Measurements from ENCODE around the gene ASIC4.

The ASIC4 gene

DNA sequence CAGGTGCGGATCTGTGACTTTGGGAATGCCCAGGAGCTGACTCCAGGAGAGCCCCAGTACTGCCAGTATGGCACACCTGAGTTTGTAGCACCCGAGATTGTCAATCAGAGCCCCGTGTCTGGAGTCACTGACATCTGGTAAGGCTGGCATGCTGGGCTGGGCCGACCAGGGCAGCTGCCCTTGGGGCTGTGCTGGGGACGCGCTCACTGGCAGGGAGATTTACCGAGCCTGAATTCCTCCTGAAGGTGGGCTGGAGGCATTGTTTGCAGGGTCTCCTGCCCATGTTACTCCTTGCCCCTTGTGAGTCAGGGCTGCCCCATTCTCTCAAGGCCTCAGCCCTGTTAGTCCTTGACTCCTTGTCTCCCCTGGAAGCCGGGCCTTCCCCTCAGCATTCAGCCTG is 34.3 kb upstream of the ASIC4 start:
- in situ Hi-C loops (cut with HindIII; ENCODE audit: low sequenced_read_pairs): no loop called here

DNA sequence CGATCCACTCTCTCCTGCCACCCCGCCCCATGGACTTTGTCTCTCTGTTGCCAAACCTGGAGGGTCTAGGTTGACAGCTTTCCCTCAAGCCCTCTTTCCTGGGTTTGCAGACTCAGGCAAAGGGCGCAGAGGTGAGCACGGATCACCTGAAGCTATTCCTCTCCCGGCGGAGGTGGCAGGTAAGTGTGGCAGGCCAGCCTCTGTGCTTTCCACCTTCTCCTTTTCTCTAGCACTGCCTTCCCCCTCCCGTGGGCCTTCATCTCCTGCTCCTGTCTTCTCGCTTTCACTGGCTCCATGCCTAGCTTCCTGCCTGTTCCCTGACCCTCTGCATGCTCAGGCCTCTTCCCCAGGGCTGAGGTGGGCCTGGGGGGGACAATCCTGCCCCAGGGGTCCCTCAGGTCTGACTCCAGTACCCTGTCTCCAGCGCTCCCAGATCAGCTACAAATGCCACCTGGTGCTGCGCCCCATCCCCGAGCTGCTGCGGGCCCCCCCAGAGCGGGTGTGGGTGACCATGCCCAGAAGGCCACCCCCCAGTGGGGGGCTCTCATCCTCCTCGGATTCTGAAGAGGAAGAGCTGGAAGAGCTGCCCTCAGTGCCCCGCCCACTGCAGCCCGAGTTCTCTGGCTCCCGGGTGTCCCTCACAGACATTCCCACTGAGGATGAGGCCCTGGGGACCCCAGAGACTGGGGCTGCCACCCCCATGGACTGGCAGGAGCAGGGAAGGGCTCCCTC is 31.4 kb upstream of the ASIC4 start:
- in situ Hi-C loops (cut with HindIII; ENCODE audit: low sequenced_read_pairs): no loop called here
- DNase-seq (ENCODE audit: low read depth): no peak

More for the DNA sequence above, 34.3 kb upstream of the ASIC4 start:
- TF ChIP-seq, protein P1, sequence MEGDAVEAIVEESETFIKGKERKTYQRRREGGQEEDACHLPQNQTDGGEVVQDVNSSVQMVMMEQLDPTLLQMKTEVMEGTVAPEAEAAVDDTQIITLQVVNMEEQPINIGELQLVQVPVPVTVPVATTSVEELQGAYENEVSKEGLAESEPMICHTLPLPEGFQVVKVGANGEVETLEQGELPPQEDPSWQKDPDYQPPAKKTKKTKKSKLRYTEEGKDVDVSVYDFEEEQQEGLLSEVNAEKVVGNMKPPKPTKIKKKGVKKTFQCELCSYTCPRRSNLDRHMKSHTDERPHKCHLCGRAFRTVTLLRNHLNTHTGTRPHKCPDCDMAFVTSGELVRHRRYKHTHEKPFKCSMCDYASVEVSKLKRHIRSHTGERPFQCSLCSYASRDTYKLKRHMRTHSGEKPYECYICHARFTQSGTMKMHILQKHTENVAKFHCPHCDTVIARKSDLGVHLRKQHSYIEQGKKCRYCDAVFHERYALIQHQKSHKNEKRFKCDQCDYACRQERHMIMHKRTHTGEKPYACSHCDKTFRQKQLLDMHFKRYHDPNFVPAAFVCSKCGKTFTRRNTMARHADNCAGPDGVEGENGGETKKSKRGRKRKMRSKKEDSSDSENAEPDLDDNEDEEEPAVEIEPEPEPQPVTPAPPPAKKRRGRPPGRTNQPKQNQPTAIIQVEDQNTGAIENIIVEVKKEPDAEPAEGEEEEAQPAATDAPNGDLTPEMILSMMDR (IDR thresholded peaks at IDR 0.05; ENCODE audit: low read depth, low read length, missing control alignments): no peak
- no peak overlapping the region for H3K4me3 ChIP-seq (ENCODE audit: low read depth, low read length)
- no peak for DNase-seq (ENCODE audit: low read depth)

DNA sequence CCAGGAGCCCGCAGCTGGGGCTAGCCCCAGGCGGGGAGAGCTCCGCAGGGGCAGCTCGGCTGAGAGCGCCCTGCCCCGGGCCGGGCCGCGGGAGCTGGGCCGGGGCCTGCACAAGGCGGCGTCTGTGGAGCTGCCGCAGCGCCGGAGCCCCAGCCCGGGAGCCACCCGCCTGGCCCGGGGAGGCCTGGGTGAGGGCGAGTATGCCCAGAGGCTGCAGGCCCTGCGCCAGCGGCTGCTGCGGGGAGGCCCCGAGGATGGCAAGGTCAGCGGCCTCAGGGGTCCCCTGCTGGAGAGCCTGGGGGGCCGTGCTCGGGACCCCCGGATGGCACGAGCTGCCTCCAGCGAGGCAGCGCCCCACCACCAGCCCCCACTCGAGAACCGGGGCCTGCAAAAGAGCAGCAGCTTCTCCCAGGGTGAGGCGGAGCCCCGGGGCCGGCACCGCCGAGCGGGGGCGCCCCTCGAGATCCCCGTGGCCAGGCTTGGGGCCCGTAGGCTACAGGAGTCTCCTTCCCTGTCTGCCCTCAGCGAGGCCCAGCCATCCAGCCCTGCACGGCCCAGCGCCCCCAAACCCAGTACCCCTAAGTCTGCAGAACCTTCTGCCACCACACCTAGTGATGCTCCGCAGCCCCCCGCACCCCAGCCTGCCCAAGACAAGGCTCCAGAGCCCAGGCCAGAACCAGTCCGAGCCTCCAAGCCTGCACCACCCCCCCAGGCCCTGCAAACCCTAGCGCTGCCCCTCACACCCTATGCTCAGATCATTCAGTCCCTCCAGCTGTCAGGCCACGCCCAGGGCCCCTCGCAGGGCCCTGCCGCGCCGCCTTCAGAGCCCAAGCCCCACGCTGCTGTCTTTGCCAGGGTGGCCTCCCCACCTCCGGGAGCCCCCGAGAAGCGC is 30.6 kb upstream of the ASIC4 start:
- in situ Hi-C loops (cut with HindIII; ENCODE audit: low sequenced_read_pairs): no loop called here
- no peak for DNase-seq (ENCODE audit: low read depth)
- no peak overlapping the region for H3K4me3 ChIP-seq (ENCODE audit: low read depth, low read length)
- TF ChIP-seq, protein P1 (IDR thresholded peaks at IDR 0.05; ENCODE audit: low read depth, low read length, missing control alignments): no peak

More for the DNA sequence above, 31.4 kb upstream of the ASIC4 start:
- no peak overlapping the region for H3K4me3 ChIP-seq (ENCODE audit: low read depth, low read length)
- TF ChIP-seq, protein P1 (IDR thresholded peaks at IDR 0.05; ENCODE audit: low read depth, low read length, missing control alignments): no peak

DNA sequence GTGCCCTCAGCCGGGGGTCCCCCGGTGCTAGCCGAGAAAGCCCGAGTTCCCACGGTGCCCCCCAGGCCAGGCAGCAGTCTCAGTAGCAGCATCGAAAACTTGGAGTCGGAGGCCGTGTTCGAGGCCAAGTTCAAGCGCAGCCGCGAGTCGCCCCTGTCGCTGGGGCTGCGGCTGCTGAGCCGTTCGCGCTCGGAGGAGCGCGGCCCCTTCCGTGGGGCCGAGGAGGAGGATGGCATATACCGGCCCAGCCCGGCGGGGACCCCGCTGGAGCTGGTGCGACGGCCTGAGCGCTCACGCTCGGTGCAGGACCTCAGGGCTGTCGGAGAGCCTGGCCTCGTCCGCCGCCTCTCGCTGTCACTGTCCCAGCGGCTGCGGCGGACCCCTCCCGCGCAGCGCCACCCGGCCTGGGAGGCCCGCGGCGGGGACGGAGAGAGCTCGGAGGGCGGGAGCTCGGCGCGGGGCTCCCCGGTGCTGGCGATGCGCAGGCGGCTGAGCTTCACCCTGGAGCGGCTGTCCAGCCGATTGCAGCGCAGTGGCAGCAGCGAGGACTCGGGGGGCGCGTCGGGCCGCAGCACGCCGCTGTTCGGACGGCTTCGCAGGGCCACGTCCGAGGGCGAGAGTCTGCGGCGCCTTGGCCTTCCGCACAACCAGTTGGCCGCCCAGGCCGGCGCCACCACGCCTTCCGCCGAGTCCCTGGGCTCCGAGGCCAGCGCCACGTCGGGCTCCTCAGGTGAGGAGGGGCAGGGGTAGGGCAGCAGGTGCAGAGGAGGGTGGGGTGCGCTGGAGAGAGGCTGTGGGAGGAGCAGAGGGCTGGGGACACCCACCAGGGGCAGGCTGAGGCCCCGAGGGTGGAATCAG is 29.7 kb upstream of the ASIC4 start:
- no peak overlapping the region for H3K4me3 ChIP-seq (ENCODE audit: low read depth, low read length)
- TF ChIP-seq, protein P1 (IDR thresholded peaks at IDR 0.05; ENCODE audit: low read depth, low read length, missing control alignments): no peak
- DNase-seq (ENCODE audit: low read depth): no peak
- in situ Hi-C loops (cut with HindIII; ENCODE audit: low sequenced_read_pairs): no loop called here

DNA sequence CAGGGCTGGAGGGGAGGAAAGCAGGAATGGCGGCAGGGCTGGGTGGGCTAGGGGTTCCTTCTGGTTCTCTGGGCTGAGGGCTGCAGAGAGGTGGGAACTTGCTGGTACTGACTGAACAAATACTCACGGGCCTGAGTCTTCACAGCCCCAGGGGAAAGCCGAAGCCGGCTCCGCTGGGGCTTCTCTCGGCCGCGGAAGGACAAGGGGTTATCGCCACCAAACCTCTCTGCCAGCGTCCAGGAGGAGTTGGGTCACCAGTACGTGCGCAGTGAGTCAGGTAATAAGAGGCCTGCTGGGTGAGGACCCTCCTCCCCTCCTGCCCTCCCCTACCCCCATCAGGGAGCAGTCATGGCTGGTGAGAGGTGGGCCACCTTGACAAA is 29.1 kb upstream of the ASIC4 start:
- TF ChIP-seq, protein P1 (IDR thresholded peaks at IDR 0.05; ENCODE audit: low read depth, low read length, missing control alignments): no peak
- in situ Hi-C loops (cut with HindIII; ENCODE audit: low sequenced_read_pairs): no loop called here
- no peak for DNase-seq (ENCODE audit: low read depth)
- no peak overlapping the region for H3K4me3 ChIP-seq (ENCODE audit: low read depth, low read length)

DNA sequence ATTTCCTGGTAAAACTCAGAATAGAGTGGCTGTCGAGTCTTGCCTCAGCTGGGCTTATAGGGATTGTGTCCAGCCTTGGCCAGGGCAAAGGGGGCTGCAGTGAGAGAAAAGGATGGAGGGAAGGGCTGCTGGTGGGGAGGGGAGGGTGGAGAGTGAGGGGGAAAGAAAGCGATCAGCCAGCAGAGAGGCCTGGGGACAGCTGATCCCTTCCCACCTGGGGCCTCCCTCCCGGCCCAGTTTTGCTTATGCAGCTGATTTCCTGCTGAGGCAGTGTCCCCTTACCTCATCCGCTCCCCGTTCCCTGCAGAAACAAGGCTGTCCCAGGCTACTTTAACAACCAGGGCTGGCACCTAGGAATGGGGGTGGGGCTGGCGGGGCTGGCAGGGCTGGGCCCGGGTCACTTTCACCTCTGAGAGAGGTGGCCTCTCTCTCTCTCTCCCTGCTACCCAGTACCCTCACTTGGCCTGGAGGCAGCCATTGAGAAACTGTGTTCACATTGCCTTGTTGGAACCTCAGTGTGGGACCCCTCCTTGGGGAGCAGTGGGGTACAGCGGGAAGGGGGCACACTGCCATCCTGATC is 27.8 kb upstream of the ASIC4 start:
- TF ChIP-seq, protein P1 (IDR thresholded peaks at IDR 0.05; ENCODE audit: low read depth, low read length, missing control alignments): no peak
- H3K4me3 ChIP-seq (ENCODE audit: low read depth, low read length): no peak overlapping the region
- no peak for DNase-seq (ENCODE audit: low read depth)
- in situ Hi-C loops (cut with HindIII; ENCODE audit: low sequenced_read_pairs): no loop called here
